Neutrophil (primary cell): ENCODE results near the gene SEL1L3.

ENCODE experiments used
- H3K27ac ChIP-seq: fragments of 200-600 bp; sonication (generic); 2 replicates; pipeline ENCODE4 v1.5.1; 2016; ENCODE audit warnings: mild to moderate bottlenecking, moderate library complexity
- H3K27me3 ChIP-seq: fragments of 200-600 bp; sonication (generic); 2 replicates; pipeline ENCODE4 v1.6.0; 2016; ENCODE audit warnings: mild to moderate bottlenecking
- H3K36me3 ChIP-seq: fragments of 200-600 bp; sonication (generic); 2 replicates; pipeline ENCODE4 v1.5.1; 2017
- H3K4me1 ChIP-seq, 2 experiments: fragments of 200-600 bp in 1 of 2; sonication (generic) in 1 of 2; 1 replicate in 1 of 2; 2 replicates in 1 of 2; pipeline versions ENCODE4 v1.5.1 to v1.6.1; 2013 to 2016; ENCODE audit warnings: low read depth in 1 of 2, low read length in 1 of 2, mild to moderate bottlenecking in 1 of 2, moderate library complexity in 1 of 2; ENCODE audit not compliant: control insufficient read depth in 1 of 2, insufficient read depth in 1 of 2
- H3K4me3 ChIP-seq, 2 experiments: fragments of 200-600 bp in 1 of 2; sonication (generic) in 1 of 2; 1 replicate in 1 of 2; 2 replicates in 1 of 2; pipeline ENCODE4 v1.5.1; 2013 to 2016; ENCODE audit warnings: low read depth in 1 of 2, low read length in 1 of 2, mild to moderate bottlenecking in 1 of 2, moderate library complexity in 1 of 2
- H3K9me3 ChIP-seq: fragments of 200-600 bp; sonication (generic); 2 replicates; pipeline ENCODE4 v1.5.1; 2016
- CTCF ChIP-seq: fragments of 200-600 bp; sonication (generic); IDR thresholded peaks from 2 replicates; pipeline ENCODE4 v1.5.1; 2016; ENCODE audit warnings: antibody characterized with exemption

Gene SEL1L3

GRCh38 chr4:25882226-25882625 is 19.4 kb upstream of the SEL1L3 start:
- H3K36me3 ChIP-seq = no peaks in the 10 kb centered on the region
- no peak for TF ChIP-seq CTCF
- H3K4me1 ChIP-seq = no peaks in the 10 kb centered on the region
- H3K4me3 ChIP-seq = no peak overlapping the region
- H3K27me3 ChIP-seq = no peaks in the 10 kb centered on the region
- no peaks in the 10 kb centered on the region for H3K9me3 ChIP-seq
- H3K27ac ChIP-seq = no peak overlapping the region

GRCh38 chr4:25881193-25881592 is 18.4 kb upstream of the SEL1L3 start:
- no peaks in the 10 kb centered on the region for H3K4me1 ChIP-seq
- H3K27ac ChIP-seq = no peak overlapping the region
- H3K4me3 ChIP-seq = no peak overlapping the region
- no peaks in the 10 kb centered on the region for H3K27me3 ChIP-seq
- TF ChIP-seq CTCF = no peak
- H3K36me3 ChIP-seq = no peaks in the 10 kb centered on the region
- no peaks in the 10 kb centered on the region for H3K9me3 ChIP-seq

- Histone ChIP-seq H3K27ac (no peak overlapping the region), H3K36me3 (no peaks in the 10 kb centered on the region), H3K4me3 (no peak overlapping the region), H3K4me1 (no peaks in the 10 kb centered on the region), H3K9me3 (no peaks in the 10 kb centered on the region), H3K27me3 (no peaks in the 10 kb centered on the region)
- no peak for TF ChIP-seq CTCF
These were observed 17.3 kb upstream of the SEL1L3 start for GRCh38 chr4:25879991-25880651.

GRCh38 chr4:25879587-25879986 is 16.8 kb upstream of the SEL1L3 start:
- H3K36me3 ChIP-seq = no peaks in the 10 kb centered on the region
- no peak overlapping the region for H3K27ac ChIP-seq
- no peaks in the 10 kb centered on the region for H3K4me1 ChIP-seq
- H3K27me3 ChIP-seq = no peaks in the 10 kb centered on the region
- H3K9me3 ChIP-seq = no peaks in the 10 kb centered on the region
- no peak for TF ChIP-seq CTCF
- H3K4me3 ChIP-seq = no peak overlapping the region

GRCh38 chr4:25879091-25879584 is 16.4 kb upstream of the SEL1L3 start:
- TF ChIP-seq CTCF = no peak
- Histone ChIP-seq H3K27ac (no peak overlapping the region), H3K4me3 (no peak overlapping the region), H3K4me1 (no peaks in the 10 kb centered on the region), H3K36me3 (no peaks in the 10 kb centered on the region), H3K27me3 (no peaks in the 10 kb centered on the region), H3K9me3 (no peaks in the 10 kb centered on the region)
